PC-9 (cell line): Measurements from ENCODE around the gene POMGNT1. TPM values are rescaled to one million over a fixed set of nuclear protein-coding genes. Genes with fewer than 3 reads are reported as not detected.

Experiments
- BruUV-seq: library from RNA; stranded (reverse); fragments of 400-500 nt; replicated peaks from 2 replicates; lab custom pipeline; 2021; lab: Mats Ljungman, UMichigan
- CTCF ChIA-PET: fragments of 300-600 bp; sonication (Branson Sonifier 250); formaldehyde crosslinking; loops from one replicate; lab custom pipeline; 2022; ENCODE audit warnings: antibody characterized with exemption; lab: Charles Lee
- POLR2A ChIA-PET: fragments of 300-600 bp; sonication (Branson Sonifier 250); formaldehyde crosslinking; loops from one replicate; lab custom pipeline; 2022; ENCODE audit warnings: antibody characterized with exemption; ENCODE audit not compliant: unreplicated experiment; lab: Charles Lee
- DNase-seq, 2 experiments: peaks; one replicate each; pipeline versions ENCODE4 v3.0.0 to v3.0.0-alpha.2; 2015 to 2022; ENCODE audit warnings: mixed read lengths in 1 of 2
- H2AFZ ChIP-seq: fragments of 200-600 bp; sonication (generic); 2 replicates; pipeline ENCODE4 v1.8.1; 2017; ENCODE audit warnings: antibody characterized with exemption
- H3F3A ChIP-seq: fragments of 200-600 bp; sonication (generic); 2 replicates; pipeline ENCODE4 v1.8.1; 2017; ENCODE audit warnings: antibody characterized with exemption, mild to moderate bottlenecking, low read depth; ENCODE audit not compliant: insufficient read depth
- H3K27ac ChIP-seq: fragments of 200-600 bp; sonication (generic); 2 replicates; pipeline ENCODE4 v1.6.1; 2016; ENCODE audit warnings: mixed run types
- H3K27me3 ChIP-seq: fragments of 200-600 bp; sonication (generic); 2 replicates; pipeline ENCODE4 v1.6.1; 2016; ENCODE audit warnings: low read depth, mixed run types; ENCODE audit not compliant: insufficient read depth
- H3K36me3 ChIP-seq: fragments of 200-600 bp; sonication (generic); 2 replicates; pipeline ENCODE4 v1.6.1; 2016; ENCODE audit warnings: low read depth, mixed run types
- H3K4me1 ChIP-seq: fragments of 200-600 bp; sonication (generic); replicated peaks from 2 replicates; pipeline ENCODE4 v1.6.1; 2016; ENCODE audit warnings: mixed run types; ENCODE audit not compliant: insufficient read depth
- H3K4me2 ChIP-seq: fragments of 200-600 bp; sonication (generic); 2 replicates; pipeline ENCODE4 v1.6.1; 2017; ENCODE audit warnings: mixed run types
- H3K4me3 ChIP-seq: fragments of 200-600 bp; sonication (generic); 2 replicates; pipeline ENCODE4 v1.6.1; 2016; ENCODE audit warnings: mixed run types
- H3K79me2 ChIP-seq: fragments of 200-600 bp; sonication (generic); 2 replicates; pipeline ENCODE4 v1.6.1; 2017; ENCODE audit warnings: low read depth, mixed run types
- H3K9me2 ChIP-seq: fragments of 200-600 bp; sonication (generic); 2 replicates; pipeline ENCODE4 v1.8.1; 2017; ENCODE audit warnings: mild to moderate bottlenecking; ENCODE audit not compliant: insufficient read depth
- H3K9me3 ChIP-seq: fragments of 200-600 bp; sonication (generic); 2 replicates; pipeline ENCODE4 v1.8.1; 2016; ENCODE audit warnings: low read depth; ENCODE audit not compliant: insufficient read depth
- H4K20me1 ChIP-seq: fragments of 200-600 bp; sonication (generic); 2 replicates; pipeline ENCODE4 v1.8.1; 2017; ENCODE audit not compliant: insufficient read depth
- CTCF ChIP-seq: fragments of 200-600 bp; sonication (generic); conservative IDR thresholded peaks from 2 replicates; pipeline ENCODE4 v1.6.1; 2017; ENCODE audit warnings: mixed run types, antibody characterized with exemption, mild to moderate bottlenecking, moderate library complexity
- EZH2 ChIP-seq: fragments of 200-600 bp; sonication (generic); IDR thresholded peaks from 2 replicates; pipeline ENCODE4 v1.8.0; 2017; ENCODE audit warnings: antibody characterized with exemption, low read depth
- intact Hi-C: fragments of 100-400 bp; cut with micrococcal nuclease; formaldehyde crosslinking; loops from one replicate; pipeline ENCODE4 v1.10.0; 2022; ENCODE audit not compliant: unreplicated experiment
- total RNA-seq: library from RNA; stranded (reverse); gene quantifications from 2 replicates; pipeline ENCODE4 v1.2.3, GENCODE V29; 2021

Gene POMGNT1
- total RNA-seq, 1 experiment from 2014 or later: 82.6 TPM

- intact Hi-C loops: no loop called here
Measured at GRCh38 chr1:46160212-46160611, 38.0 kb downstream of the POMGNT1 start.

DNA sequence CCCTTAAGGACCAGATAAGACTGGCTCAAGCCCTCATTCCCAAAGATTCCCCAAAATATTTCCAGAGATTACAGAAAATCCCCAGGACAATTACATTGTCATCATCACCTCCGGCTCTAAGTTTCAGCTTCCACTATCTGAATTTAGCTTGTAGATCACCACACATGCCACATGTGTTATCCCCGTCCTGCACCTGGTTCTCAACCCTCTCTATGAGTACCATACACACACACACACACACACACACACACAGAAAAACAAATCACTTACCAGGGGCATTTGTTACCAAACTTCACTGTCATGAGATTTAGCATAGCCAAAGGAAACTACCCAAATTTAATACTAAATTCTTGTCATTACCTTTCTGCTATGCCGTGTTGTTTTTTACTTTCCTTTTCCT, 38.7 kb downstream of the POMGNT1 start:
- H3K27me3 ChIP-seq: no peaks in the 10 kb centered on the region
- no peaks in the 10 kb centered on the region for H3K9me2 ChIP-seq
- no peaks in the 10 kb centered on the region for H3K36me3 ChIP-seq
- intact Hi-C loops: no loop called here
- BruUV-seq: no TSS peak
- H3K4me2 ChIP-seq: no peak overlapping the region
- no peaks in the 10 kb centered on the region for H3K9me3 ChIP-seq
- TF ChIP-seq CTCF (no peak), EZH2 (no peak)
- H3K4me3 ChIP-seq: no peak overlapping the region
- H3F3A ChIP-seq: no peaks in the 10 kb centered on the region
- H3K4me1 ChIP-seq: peaks cover 8% of the 10 kb centered on the region; the same call in 1 of the 2 replicates
- H3K79me2 ChIP-seq: no peaks in the 10 kb centered on the region
- H2AFZ ChIP-seq: no peak overlapping the region
- ChIA-PET POLR2A (interaction anchor here (0.7 kb wide), 1 partner anchor 267 kb away, joined by 4 read pairs; no protein-coding TSS in a partner anchor), CTCF (no interaction called here)
- DNase-seq: no peak
- no peak overlapping the region for H3K27ac ChIP-seq
- H4K20me1 ChIP-seq: no peaks in the 10 kb centered on the region

More at GRCh38 chr1:46160212-46160611, 38.0 kb downstream of the POMGNT1 start:
- H3K27ac ChIP-seq: no peak overlapping the region
- H3K4me1 ChIP-seq: peaks cover 4% of the 10 kb centered on the region; the same call in 1 of the 2 replicates
- no peak for DNase-seq
- no peaks in the 10 kb centered on the region for H3K36me3 ChIP-seq
- H3K4me3 ChIP-seq: no peak overlapping the region
- no peak overlapping the region for H2AFZ ChIP-seq
- TF ChIP-seq EZH2: no peak
- TF ChIP-seq CTCF: no peak
- POLR2A ChIA-PET: no interaction called here
- H3F3A ChIP-seq: no peaks in the 10 kb centered on the region
- no peaks in the 10 kb centered on the region for H4K20me1 ChIP-seq
- H3K27me3 ChIP-seq: no peaks in the 10 kb centered on the region
- H3K79me2 ChIP-seq: no peaks in the 10 kb centered on the region
- H3K9me2 ChIP-seq: no peaks in the 10 kb centered on the region
- H3K4me2 ChIP-seq: no peak overlapping the region
- no peaks in the 10 kb centered on the region for H3K9me3 ChIP-seq
- CTCF ChIA-PET: no interaction called here
- BruUV-seq: no TSS peak

- Histone ChIP-seq H2AFZ (no peak overlapping the region), H3K4me2 (no peak overlapping the region), H3K9me3 (no peaks in the 10 kb centered on the region), H3K27ac (no peak overlapping the region), H3K36me3 (no peaks in the 10 kb centered on the region), H3K27me3 (no peaks in the 10 kb centered on the region), H3K9me2 (no peaks in the 10 kb centered on the region), H3F3A (no peaks in the 10 kb centered on the region), H3K4me1 (peaks cover 8% of the 10 kb centered on the region; the same call in 1 of the 2 replicates), H3K4me3 (no peak overlapping the region), H3K79me2 (no peaks in the 10 kb centered on the region), H4K20me1 (no peaks in the 10 kb centered on the region)
- no peak for TF ChIP-seq EZH2
- TF ChIP-seq CTCF: no peak
- intact Hi-C loops: no loop called here
- ChIA-PET POLR2A (interaction anchor here (0.7 kb wide), 1 partner anchor 266 kb away, joined by 4 read pairs; no protein-coding TSS in a partner anchor), CTCF (no interaction called here)
- DNase-seq: no peak
- no TSS peak for BruUV-seq
Measured at GRCh38 chr1:46158312-46159281, 39.6 kb downstream of the POMGNT1 start.
